Measurements from ENCODE around the gene SLC24A3. TPM values are rescaled to one million over a fixed set of nuclear protein-coding genes. Genes with fewer than 3 reads are reported as not detected.

The SLC24A3 gene
- total RNA-seq, 3 donors from 2014 or later: 4.9 to 12.3 (median 5.9) TPM

DNA sequence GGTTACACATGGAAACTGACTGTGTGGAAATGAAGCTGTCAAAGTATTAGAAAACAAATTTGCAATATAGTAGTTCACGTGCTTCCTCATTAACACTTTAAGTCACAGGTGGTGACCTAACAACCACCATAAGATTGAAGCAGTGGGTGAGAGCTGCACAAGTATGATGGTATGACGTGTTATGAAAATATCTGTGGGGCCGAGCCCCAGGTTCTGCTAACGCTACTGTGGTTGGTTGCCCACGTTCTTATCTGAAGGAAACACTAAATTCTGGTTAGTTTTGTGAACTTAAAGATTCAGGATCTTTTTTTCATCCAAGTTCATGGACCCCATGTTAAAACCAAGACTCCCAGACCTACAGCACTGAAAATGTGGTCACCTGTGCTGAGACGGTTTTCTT, 302.6 kb downstream of the SLC24A3 start:
- no peak for DNase-seq (ENCODE audit: low spot score in 2 of 2)
- Histone ChIP-seq H3K4me1 (no peaks in the 10 kb centered on the region), H3K9me3 (no peaks in the 10 kb centered on the region), H3K27ac (no peak overlapping the region), H3K4me3 (no peak overlapping the region), H3K36me3 (no peaks in the 10 kb centered on the region), H3K27me3 (no peaks in the 10 kb centered on the region)
- intact Hi-C loops (cut with DNase I; ENCODE audit: low total_unique reads): no loop called here
- no peak for TF ChIP-seq POLR2AphosphoS5 (IDR thresholded peaks at IDR 0.05)
- no peak for TF ChIP-seq POLR2A (IDR thresholded peaks at IDR 0.05)
- TF ChIP-seq, protein P1, sequence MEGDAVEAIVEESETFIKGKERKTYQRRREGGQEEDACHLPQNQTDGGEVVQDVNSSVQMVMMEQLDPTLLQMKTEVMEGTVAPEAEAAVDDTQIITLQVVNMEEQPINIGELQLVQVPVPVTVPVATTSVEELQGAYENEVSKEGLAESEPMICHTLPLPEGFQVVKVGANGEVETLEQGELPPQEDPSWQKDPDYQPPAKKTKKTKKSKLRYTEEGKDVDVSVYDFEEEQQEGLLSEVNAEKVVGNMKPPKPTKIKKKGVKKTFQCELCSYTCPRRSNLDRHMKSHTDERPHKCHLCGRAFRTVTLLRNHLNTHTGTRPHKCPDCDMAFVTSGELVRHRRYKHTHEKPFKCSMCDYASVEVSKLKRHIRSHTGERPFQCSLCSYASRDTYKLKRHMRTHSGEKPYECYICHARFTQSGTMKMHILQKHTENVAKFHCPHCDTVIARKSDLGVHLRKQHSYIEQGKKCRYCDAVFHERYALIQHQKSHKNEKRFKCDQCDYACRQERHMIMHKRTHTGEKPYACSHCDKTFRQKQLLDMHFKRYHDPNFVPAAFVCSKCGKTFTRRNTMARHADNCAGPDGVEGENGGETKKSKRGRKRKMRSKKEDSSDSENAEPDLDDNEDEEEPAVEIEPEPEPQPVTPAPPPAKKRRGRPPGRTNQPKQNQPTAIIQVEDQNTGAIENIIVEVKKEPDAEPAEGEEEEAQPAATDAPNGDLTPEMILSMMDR (IDR thresholded peaks at IDR 0.05): no peak

GRCh38 chr20:19519466-19519865, 307.0 kb downstream of the SLC24A3 start:
- Histone ChIP-seq H3K36me3 (no peaks in the 10 kb centered on the region), H3K27me3 (no peaks in the 10 kb centered on the region), H3K4me3 (no peak overlapping the region), H3K4me1 (no peaks in the 10 kb centered on the region), H3K9me3 (no peaks in the 10 kb centered on the region), H3K27ac (no peak overlapping the region)
- no peak for TF ChIP-seq POLR2A (IDR thresholded peaks at IDR 0.05)
- TF ChIP-seq, protein P1 (IDR thresholded peaks at IDR 0.05): no peak
- TF ChIP-seq POLR2AphosphoS5 (IDR thresholded peaks at IDR 0.05): no peak
- DNase-seq (ENCODE audit: low spot score in 2 of 2): no peak
- intact Hi-C loops (cut with DNase I; ENCODE audit: low total_unique reads): no loop called here

- Histone ChIP-seq H3K4me3 (no peak overlapping the region), H3K36me3 (no peaks in the 10 kb centered on the region), H3K27me3 (no peaks in the 10 kb centered on the region), H3K27ac (no peak overlapping the region), H3K4me1 (no peaks in the 10 kb centered on the region), H3K9me3 (no peaks in the 10 kb centered on the region)
- intact Hi-C loops (cut with DNase I; ENCODE audit: low total_unique reads): no loop called here
- TF ChIP-seq POLR2AphosphoS5 (IDR thresholded peaks at IDR 0.05) (no peak), POLR2A (IDR thresholded peaks at IDR 0.05) (no peak)
- TF ChIP-seq, protein P1 (IDR thresholded peaks at IDR 0.05): no peak
- DNase-seq (ENCODE audit: low spot score in 2 of 2): no peak
Measured at GRCh38 chr20:19520261-19520660, 307.8 kb downstream of the SLC24A3 start.

DNA sequence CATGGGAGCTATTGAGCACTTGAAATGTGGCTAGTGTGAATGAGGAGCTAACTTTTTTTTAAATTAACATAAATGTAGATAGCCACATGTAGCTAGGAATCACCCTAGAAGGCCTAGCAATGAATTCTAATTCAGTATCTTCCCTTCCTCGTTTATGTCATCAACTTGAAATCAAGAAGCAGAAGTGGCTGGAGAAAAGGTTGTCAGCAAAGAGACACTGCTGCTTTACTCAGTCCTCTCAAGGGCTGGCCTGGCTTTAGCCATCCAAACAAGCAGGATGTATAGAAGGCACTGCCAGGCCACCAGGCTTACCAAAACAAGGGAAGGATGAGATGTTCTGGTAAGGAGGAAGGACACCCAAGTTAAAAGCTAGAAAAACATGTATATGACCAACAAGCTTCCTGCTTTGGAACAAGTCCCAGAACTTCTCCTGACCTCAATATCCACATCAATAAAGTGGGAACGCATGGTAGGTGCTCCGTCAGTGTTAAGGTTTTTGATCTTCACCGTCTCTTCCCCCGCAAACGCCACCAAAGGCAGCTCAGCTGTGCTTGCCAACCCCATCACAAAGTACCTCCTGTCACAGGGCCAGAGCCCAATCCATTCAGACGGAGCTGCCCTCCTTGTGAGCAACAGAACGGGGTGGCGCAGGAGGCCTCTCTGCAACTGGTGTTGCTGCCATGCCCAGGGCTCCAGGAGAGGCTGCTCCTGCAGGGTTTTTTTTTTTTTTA, 309.8 kb downstream of the SLC24A3 start:
- Histone ChIP-seq H3K36me3 (no peaks in the 10 kb centered on the region), H3K4me1 (no peaks in the 10 kb centered on the region), H3K9me3 (no peaks in the 10 kb centered on the region), H3K4me3 (no peak overlapping the region), H3K27me3 (no peaks in the 10 kb centered on the region), H3K27ac (no peak overlapping the region)
- no peak for DNase-seq (ENCODE audit: low spot score in 2 of 2)
- TF ChIP-seq, protein P1 (IDR thresholded peaks at IDR 0.05): no peak
- no peak for TF ChIP-seq POLR2AphosphoS5 (IDR thresholded peaks at IDR 0.05)
- no peak for TF ChIP-seq POLR2A (IDR thresholded peaks at IDR 0.05)
- intact Hi-C loops (cut with DNase I; ENCODE audit: low total_unique reads): no loop called here

DNA sequence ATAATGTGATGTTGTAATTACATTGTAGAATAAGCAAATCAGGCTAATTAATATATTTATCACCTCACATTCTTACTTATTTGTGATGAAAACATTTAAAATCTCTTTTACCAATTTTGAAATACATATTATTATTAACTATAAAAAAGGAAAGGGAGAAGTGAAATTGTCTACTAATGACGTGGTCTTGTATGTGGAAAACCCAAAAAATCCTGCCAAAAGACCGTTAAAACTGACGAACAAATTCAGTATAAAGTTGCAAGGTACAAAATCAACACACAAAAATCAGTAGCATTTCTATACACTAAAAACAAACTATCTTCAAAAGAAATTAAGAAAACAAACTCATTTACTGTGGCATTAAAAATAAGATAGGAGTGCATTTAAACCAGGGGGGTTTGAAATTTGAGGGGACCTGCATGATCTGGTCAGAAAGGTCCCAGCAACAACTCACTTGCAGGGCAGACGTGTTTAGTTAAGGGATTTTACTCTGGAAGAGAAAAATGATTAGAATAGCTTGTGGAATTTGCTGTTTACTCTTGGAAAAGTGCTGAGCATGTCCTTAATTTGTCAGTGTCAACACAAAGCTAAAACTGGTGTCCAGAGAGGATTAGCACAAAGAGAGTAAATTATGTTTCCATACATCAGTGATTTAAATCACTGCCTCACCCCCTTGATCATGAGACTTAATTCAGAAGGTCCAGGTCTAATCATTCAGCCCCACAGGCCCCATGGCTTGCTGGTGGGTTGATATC, 310.6 kb downstream of the SLC24A3 start:
- no peaks in the 10 kb centered on the region for H3K9me3 ChIP-seq
- intact Hi-C loops (cut with DNase I; ENCODE audit: low total_unique reads): no loop called here
- no peak for DNase-seq (ENCODE audit: low spot score in 2 of 2)
- H3K27ac ChIP-seq: no peak overlapping the region
- H3K4me3 ChIP-seq: no peak overlapping the region
- no peaks in the 10 kb centered on the region for H3K4me1 ChIP-seq
- TF ChIP-seq, protein P1 (IDR thresholded peaks at IDR 0.05): no peak
- TF ChIP-seq POLR2AphosphoS5 (IDR thresholded peaks at IDR 0.05): no peak
- no peaks in the 10 kb centered on the region for H3K27me3 ChIP-seq
- no peaks in the 10 kb centered on the region for H3K36me3 ChIP-seq

All from breast epithelium (tissue), 4 donors.